NCI-H2227 treated with DMSO at 0.1 percent for 48 hours (cell line): Measurements from ENCODE around the gene SGTA.
"Not testable (repeated sequence)": the region's sequence is repeated elsewhere in the genome, so short reads cannot be mapped to it uniquely, and the experiment has no call there.

Experiments
- DNase-seq: peaks from one replicate; lab custom pipeline; 2025; lab: John Stamatoyannopoulos, UW

SGTA gene

DNA sequence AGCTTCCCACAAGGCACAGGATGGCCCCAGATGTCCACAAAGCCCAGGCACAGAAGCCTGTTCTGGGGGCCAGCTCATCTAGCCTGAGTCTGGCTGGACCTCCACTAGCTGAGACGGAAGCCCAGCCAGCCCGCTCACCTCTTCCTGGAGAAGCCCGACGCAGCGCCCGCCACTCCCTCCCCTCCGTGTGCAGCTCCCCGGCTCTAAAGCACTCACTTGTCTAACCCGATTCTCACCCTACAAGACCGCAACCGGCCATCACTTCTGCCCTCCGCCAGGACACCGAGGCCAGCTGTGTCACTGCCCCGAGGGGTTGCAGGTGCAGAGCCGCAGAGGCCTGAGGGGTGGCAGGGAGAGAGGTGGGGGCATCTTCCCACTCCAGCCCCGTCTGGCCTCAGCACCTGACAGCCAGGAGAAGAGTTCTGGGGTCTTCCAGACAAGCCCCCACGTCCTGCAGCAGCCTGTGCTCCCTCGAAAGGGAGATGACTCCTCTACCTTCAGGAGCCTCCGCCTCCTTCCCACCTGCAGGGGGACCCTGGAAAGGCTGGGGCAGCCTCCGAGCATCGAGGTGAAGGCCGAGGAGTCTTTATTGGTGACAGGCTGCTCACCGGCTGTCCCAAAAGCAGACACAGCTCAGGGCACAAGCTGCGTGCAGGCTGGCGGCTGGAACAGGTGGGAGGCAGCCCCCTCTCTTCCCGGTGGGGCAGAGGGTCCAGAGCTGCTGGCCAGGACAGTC lies 56.0 kb downstream of the SGTA start:
- DNase-seq = peak; percentile 20

DNA sequence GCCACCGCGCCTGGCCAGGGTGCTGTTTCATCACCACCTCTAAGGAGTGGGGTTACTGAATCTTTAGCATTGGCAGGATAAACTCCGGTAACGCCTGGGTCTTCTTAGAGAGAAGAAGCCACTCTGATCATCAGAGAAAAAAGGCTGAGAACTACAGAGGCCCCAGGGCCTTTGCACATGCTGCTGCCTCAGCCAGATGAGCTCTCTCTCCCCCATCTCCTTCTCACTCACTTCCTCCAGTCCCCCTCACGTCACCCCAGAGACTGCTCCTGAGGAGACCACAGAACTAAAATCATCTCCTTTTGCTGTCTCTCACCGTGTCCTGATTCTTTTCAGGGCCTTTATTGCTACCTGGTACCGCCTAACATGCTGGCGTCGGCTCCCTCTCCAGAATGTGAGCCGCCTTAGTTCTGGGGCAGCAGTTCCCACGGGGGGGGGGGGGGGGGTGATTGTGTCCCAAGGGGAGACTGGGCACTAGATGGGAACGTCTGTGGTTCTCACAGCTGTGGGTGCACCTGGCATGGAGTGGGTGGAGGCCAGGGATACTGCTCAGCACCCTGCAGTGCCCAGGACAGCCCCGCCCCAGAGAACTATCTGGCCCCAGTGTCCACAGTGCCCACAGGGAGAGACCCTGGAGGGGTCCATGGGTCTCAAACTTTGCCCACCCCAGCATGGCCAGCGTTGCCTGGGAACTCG lies 56.8 kb downstream of the SGTA start:
- DNase-seq = no peak

DNA sequence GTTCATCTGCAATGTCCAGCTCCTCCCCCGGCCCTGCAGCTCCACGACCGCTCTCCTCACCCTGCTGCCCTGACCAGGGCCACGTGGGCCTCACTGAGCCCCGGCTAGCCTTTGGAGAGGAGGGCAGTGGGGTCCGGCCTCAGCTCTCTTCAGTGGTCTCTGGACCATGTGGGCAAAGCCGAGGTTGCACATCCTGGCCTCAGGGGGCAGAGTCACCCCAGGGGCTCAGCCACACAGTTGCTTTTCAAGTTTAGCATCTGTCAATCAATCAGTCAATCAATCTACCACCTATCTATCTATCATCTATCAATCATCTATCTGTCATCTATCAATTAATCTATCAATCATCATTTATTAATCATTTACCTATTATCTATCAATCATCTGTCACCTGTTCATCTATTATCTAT lies 58.9 kb downstream of the SGTA start:
- no peak for DNase-seq

DNA sequence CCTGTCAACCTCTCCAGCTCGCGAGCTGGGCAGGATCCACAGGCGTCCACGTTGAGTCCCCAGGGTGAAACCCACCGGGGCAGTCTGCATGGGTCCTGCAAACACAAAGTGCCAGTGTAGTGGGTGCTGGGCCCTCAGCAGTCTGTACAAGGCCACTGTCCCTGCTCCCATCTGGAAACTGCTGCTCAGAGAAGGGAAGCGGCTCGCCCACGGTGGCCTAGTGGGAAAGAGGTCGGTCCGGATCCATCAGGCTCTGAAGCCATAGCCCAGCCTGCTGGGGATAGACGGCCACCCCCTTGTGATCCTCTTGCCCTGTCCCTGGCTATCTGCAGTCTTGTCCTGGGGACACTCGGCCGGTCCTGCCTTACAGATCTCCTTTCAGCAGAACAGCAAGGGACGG lies 59.3 kb downstream of the SGTA start:
- no peak for DNase-seq

DNA sequence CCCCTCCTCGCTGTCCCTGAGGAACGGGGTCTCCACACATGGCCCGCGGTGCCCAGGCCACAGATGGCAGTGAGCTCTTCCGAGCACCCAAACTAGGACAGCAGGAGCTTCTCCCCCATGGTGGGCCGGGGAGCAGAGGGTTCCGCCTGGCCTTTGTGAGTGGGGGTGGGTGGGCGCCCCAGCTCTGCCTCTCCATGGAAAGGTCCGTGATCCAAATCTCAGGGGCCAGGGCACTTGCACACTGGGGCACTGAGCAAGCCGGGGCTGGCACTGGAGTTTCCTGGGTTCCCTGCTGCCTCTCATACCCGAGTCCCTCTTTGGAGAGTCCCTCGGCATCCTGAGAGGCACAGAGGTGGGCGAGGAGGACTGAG lies 59.7 kb downstream of the SGTA start:
- no peak for DNase-seq

DNA sequence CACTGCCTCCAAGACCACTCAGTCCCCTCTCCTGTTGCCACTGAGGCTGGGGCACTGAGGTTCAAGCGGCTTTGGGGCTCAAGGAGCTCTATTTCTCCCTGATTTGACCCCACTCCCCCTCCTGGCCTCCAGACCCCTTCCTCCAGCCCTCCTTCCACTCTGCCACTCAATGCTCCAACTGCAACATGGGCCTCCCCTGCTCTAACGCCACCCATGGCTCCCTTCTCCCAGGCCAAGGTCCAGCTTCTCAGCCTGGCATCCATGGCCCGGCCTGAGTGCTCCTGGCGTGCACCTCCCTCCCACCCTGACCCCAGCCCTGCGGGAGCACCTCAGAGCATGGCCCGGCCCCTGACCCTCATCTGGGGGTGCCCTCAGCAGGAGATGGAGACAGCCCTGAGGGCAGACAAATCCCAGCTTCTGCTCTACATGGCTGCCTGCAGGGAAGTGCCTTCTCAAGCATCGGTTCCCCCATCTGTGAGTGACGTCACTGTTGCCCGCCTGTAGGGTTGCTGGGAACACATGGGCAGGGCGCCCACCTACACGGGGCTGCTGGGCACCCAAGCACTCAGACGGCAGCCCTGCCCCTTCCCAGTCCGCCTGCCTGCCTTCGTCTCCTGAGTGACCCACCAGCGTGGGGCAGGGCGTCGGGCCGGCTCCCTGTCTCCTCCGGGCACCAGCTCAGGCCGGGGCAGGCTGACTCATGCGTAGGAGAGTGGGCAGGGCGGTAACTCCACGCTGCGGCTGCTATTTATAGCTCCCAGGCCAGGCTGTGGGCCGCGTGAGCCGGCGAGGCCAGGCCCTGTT lies 60.3 kb downstream of the SGTA start:
- peak; percentile 7 for DNase-seq

DNA sequence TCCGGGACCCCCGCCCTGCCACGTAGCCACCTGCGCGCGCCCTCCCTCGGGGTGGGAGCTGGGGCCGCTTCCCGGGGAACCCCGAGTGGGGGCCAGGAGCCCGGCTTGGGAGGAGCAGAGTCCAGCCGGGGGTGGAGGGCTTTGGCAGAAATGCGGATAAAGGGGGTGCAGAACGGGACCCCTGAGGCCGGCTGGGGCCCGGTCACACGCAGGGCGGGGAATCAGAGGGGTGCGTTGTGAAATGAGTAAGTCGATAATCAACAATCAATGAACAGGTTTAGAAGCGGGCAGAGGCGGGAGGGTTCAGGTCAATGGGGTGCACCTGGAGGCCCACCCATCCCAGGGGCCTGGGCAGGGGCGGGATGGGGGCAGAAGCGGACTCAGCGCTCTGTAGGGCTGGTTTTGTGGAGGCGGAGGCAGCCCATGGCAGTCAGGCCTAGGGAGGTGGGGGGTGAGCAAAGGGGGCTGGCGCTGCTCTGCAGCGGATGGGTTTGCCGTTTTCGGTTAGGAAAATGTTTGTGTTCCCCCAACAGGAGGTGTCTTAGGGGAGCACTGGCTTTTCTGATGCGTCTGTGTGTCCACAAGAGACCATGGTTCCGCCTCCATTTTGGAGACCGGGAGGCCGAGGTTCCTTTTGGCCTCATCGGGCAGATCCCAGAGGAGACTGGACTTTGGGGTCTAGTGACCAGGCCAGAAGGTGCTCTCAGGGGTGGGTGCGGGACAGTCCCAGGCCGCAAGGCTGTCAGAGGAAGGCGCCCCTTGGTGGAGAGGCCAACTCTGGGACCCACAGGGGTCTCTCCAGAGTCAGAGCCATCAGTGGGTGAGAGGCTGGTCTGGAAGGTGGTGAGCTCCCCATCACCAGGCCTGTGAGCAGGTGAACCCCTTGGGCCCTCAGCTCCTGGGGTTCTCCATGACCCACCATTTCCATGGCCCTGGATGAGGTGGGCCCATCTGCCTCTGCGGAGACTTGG lies 61.2 kb downstream of the SGTA start:
- DNase-seq = no peak

DNA sequence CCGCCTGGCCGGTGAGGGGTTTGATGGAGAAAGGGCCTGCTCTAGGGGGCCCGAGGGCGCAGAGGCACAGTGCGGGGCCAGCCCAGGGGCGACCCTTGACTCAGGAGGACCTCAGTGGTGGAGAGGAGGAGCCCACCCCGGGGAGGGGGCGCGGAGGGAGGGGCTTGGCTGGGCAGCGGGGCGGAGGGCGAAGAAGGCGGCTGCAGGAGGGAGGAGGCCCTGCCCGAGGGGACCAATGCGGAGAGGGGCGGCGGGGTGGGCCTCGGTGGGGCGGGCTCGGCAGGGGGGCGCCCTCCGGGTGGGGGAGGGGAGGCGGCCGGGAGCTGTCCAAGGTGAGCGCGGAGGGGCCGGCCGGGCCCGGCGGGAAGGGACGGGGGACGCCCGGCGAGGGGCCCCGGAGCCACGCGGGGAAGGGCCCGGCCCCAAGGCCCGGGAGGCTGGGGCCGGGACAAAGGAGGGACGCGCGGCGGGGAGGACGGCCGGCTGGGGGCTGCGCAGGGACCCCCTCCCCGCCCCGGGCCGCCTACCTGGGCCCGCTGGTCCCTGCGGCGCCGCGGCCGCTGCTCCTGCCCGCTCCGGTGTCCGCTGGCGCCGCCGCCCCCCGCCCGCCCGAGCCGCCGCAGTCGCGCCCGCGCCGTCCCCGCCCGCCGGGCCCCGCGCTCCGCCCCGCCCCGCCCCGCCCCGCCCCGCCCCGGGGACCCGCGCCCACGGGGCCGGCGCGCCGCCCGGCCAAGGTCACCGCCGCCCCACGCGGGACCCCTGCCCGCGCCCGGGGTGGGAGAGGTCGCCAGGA lies 62.1 kb downstream of the SGTA start, which contains the start of gene DIRAS1:
Gene DIRAS1 (minus strand): TSS at position 596 of the 793 bp plus-strand sequence. CDS start 3,566 bp downstream, outside the sequence.
- no peak for DNase-seq

DNA sequence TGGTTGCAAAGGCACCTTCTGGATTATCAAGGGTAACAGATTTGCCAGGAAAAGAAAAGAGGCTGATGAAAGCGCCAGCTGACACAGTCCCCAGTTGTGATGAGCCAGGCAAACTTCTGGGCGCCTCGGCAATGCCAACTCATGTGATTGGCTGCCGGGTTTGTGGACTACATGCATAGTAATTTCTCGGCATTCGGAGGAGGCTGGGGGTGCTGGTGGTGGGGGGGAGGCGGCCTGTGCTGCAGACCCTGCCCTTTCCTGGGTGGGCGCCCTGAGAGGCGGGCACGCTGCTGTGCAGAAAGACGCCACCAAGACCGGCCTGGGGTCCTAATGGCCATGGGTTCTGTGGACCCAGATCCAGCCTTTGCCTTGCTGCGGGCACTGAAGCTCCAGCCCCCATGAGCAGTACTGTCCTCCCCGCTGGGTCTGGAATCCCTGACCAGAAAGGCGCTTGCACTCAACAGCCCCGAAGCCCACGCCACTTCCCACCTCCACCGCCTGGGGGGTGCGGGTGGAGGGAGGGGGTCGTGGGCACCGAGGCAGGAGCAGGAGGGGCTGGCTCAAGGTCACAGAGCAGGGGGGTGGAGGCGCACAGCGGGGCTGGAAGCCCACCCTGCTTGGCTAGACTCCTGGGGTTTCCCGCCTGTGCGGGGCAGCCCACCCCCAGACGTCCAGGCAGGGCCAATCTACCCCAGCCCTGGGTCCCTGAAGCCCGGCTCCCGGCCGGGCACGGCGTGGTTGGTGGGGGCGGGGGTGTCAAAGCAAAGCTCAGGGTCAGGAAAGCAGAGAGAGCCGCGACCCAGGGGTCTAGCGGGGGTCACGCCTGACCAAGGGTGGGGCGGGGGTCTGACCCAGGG lies 62.9 kb downstream of the SGTA start:
- DNase-seq = no peak

DNA sequence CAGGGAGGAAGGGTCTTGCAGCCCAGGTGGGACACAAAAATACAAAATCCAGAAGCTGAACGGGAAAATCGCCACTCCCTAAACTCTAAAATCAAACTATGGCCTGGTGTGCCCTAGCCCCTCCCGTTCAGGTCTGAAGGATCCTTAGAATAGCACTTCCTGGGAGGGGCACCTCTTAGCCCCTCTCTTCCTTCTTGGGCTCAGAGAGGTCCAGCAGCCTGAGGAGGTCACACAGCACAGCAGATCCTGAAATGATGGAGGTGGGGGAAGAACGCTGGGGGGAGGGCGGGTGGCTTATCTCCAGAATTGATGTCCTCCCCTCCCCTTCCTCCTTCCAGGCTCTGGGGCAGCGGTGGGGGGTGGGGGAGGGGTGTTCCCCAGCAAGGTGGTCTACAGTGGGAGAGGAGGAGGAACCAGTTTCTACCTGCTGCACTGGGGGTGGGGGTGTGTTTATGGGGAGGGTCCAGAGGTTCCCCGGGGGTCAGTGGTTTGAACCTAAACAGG lies 63.8 kb downstream of the SGTA start:
- DNase-seq = no peak

DNA sequence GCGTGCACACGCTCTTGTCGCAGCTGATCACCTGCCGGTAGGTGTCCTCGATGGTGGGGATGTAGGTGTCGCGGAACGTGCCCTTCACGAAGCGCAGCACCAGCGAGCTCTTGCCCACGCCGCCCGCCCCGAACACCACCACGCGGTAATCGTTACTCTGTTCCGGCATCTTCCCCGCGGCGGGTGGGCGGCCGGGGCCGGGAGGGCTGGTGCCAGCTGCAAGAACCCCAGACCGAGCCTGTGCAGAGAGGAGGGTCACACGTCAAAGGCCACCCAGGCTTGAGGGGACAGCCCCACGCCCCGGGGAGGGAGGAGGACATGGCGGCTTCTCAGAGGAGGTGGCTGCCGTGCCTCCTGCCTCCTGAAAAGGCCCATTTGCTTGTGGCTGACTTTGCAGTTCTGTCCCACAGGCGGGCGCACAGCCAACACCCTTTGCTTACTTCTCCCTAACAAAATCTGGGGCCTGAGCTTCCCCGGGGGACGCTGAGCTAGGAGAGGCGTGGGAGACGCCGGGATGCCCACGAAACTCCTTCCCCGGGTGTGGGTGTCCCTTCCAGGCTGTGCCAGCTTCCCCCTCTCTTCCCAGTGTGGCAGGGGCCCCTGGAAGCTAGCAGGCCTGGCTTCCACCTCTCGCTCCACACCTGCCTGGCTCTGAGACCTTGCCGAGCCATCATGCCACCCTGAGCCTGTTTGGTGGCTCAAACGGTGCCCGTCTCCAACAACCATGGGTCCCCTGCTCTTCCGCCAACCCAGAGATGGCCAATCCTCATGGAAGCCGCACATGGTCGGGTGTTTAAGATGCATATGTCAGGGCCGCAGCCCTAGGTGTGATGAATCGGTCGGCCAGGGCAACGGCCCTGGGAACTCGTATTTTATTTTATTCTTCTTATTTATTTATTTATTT lies 65.2 kb downstream of the SGTA start:
- no peak for DNase-seq

DNA sequence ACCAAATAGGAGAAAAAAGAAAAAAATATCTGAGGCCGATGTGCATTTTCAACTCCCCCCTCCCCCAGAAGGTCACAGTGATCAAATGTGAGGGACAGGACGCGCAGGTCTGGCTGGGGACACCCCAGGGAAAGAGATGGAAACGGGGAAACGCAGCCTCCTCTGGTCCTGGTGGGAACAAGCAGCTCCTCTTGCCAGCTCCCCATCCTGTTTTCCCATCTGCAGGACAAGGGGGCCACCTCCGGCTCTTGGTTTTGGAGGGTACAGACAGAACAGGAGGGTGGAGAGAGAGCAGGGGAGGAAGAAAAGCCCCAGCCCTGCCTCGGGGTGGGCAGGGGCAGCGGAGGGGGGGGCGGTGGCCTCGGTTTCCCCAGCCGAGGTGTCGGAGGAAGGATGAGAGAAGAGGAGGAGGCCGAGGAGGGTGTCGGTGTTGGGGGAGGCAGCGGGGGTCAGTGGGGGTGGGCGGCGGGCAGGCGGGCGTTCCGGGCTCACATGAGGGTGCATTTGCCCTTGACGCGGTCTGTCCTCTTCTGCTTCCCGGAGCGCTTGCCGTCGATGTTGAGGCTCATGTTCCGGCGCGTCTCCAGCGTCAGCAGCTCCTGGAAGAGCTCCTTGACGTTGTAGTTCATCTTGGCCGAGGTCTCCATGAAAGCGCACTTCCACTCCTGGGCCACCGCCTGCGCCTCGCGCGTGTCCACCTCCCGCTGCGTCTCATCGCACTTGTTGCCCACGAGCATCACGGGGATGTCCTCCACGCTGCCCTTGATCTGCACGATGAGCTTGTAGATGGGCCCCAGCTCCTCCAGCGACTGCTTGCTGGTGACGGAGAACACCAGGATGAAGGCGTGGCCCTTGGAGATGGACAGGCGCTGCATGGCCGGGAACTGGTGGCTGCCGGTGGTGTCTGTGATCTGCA lies 66.1 kb downstream of the SGTA start:
- no peak for DNase-seq

DNA sequence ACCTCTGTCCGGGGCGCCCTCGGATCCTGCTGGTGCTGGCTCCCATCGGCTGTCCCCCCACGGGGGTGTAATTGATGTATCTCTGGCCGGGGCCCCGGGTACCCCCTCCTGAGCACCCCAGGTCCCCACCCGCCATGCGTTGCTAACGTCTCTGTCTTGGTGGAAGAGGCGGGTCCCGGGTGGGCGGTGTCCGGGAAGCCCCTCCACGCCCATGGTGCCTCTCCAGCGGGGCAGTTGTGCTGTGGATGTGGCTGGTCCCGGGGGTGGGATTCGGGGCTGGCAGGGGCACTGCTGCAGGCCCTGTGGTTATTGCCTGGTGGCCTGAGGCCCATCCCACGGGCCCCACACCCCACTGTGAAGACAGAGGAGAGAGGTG lies 66.8 kb downstream of the SGTA start:
- no peak for DNase-seq

DNA sequence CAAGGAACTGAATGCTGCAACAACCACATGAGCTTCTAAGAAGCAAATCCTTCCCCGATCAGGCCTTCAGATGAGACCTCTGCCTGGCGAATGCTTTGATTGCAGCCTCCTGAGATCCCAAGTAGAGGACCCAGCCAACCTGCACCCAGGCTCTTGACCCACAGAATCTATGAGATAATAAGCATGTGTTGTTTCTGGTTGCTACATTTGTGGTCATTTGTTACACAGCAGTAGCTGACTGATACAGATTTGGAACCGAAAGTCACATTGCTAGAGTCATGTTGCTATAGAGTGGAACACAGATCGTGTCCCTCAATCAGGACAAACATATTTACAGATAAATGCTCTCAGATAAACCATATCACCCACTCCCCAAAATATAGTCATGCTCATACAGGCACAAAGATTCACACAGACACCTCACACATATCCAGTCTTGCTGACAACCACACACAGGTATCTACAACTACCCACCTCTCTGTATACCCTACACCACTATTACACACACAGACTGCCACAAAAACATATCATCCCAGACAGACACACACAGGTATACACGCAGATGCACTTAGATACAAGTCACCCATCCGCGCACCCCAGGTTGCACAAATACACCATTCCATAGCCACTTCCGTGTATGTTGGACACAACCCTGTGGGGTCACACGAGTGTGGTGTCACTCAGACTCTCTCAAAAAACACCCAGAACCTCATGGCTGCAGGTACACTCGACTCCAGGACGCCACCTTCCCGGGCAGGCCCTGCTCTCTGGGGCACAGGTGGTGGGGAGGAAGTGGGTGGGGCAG lies 67.4 kb downstream of the SGTA start:
- no peak for DNase-seq

DNA sequence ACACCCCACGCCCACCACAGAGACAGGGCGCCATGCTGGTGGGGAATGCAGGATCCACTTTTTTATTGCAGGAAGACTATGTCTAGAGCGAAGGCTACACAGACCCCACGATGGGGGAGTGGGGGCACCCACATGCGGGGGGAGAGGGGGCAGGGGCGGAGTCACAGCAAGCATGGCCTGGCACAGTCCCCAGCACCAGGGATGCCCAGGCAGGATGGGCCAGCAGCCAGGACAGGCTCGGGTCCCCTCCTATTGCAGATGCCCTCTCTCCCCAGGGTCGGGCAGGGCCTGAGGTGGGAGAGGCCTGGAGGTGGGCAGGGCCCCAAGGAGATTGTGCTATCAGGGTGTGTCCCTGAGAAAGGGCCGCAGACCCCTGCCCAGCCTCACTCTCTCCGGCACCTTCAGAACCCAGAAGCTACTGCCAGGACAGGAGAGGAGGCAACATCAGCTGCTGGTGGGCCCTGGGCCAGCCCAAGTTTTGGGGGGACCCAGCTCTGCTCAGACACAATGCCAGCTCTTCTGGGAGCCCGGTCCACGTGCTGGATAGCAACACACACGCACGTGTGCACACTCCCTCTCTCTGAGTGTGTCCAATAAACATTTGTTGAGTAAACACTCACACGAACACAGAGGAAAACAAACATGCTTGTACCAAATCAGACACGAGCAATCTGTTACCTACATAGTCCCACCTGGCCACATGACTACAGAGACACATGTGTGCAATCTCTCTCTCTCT lies 68.4 kb downstream of the SGTA start:
- no peak for DNase-seq

DNA sequence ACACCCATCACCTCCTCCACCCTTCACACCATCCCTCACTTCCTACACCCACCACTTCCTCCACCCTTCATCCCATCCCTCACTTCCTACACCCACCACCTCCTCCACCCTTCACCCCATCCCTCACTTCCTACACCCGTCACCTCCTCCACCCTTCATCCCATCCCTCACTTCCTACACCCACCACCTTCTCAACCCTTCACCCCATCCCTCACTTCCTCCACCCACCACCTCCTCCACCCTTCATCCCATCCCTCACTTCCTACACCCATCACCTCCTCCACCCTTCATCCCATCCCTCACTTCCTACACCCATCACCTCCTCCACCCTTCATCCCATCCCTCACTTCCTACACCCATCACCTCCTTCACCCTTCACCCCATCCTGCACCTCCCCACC lies 69.0 kb downstream of the SGTA start:
- DNase-seq = not testable (repeated sequence)
